GM12878 (cell line): ENCODE measurements around the gene SPRED2. TPM values are rescaled to one million over a fixed set of nuclear protein-coding genes. Genes with fewer than 3 reads are reported as not detected.

Experiments used
- ATAC-seq: fragments of 200-7000 bp; cut with Tn5 transposase; 3 replicates; pipeline ENCODE4 v1.9.1; 2020; ENCODE audit warnings: mild to moderate bottlenecking, moderate library complexity
- BruUV-seq: library from RNA; stranded (reverse); fragments of 400-500 nt; replicated peaks from 2 replicates; lab custom pipeline; 2021; lab: Mats Ljungman, UMichigan
- CTCF ChIA-PET: fragments of 300-600 bp; sonication (Branson Sonifier 250); formaldehyde crosslinking; extraction: SDS; loops from one replicate; lab custom pipeline; 2021; ENCODE audit warnings: inconsistent platforms; lab: Yijun Ruan, JAX
- POLR2A ChIA-PET: fragments of 350-600 bp; formaldehyde crosslinking; extraction: SDS; loops from one replicate; lab custom pipeline; 2021; ENCODE audit warnings: inconsistent platforms; lab: Charles Lee
- RAD21 ChIA-PET: fragments of 300-600 bp; sonication (Branson Sonifier 250); formaldehyde crosslinking; loops from one replicate; lab custom pipeline; 2023; ENCODE audit warnings: antibody characterized with exemption; ENCODE audit not compliant: unreplicated experiment; lab: Charles Lee
- SMC1A ChIA-PET: fragments of 300-600 bp; sonication (Branson Sonifier 250); formaldehyde crosslinking; loops from one replicate; lab custom pipeline; 2023; ENCODE audit not compliant: unreplicated experiment, uncharacterized antibody; lab: Charles Lee
- DNase-seq: peaks from one replicate; pipeline ENCODE4 v3.0.0-alpha.2; 2011; ENCODE audit warnings: low read depth, low spot score
- FAIRE-seq: peaks from 3 replicates; lab custom pipeline; 2011; peaks lifted over from hg19 to GRCh38; lab: Jason Lieb, UNC
- H2AFZ ChIP-seq: 2 replicates; pipeline ENCODE4 v1.6.0; 2011; ENCODE audit warnings: low read depth, low read length, control low read depth; ENCODE audit not compliant: control insufficient read depth
- H3K27ac ChIP-seq: 2 replicates; pipeline ENCODE4 v1.5.1; 2011; ENCODE audit warnings: control low read depth; ENCODE audit not compliant: control insufficient read depth, insufficient read depth
- H3K27me3 ChIP-seq, 2 experiments: replicated peaks in 1 of 2; 2 replicates each; pipeline versions ENCODE4 v1.6.0 to v1.6.1; 2011; ENCODE audit warnings: low read length in 1 of 2; ENCODE audit not compliant: control insufficient read depth in 2 of 2, insufficient read depth in 2 of 2
- H3K36me3 ChIP-seq, 2 experiments: 2 replicates each; pipeline ENCODE4 v1.5.1; 2011; ENCODE audit warnings: low read length in 1 of 2; ENCODE audit not compliant: control insufficient read depth in 2 of 2, insufficient read depth in 2 of 2
- H3K4me1 ChIP-seq: 2 replicates; pipeline ENCODE4 v1.6.1; 2011; ENCODE audit warnings: mild to moderate bottlenecking, low read length, moderate library complexity, mixed read lengths; ENCODE audit not compliant: control insufficient read depth, insufficient read depth
- H3K4me2 ChIP-seq: 2 replicates; pipeline ENCODE4 v1.6.0; 2011; ENCODE audit warnings: control low read depth; ENCODE audit not compliant: control insufficient read depth, insufficient read depth
- H3K4me3 ChIP-seq: fragments of 200-600 bp; sonication (generic); 2 replicates; pipeline ENCODE4 v1.5.1; 2016
- H3K79me2 ChIP-seq: 2 replicates; pipeline ENCODE4 v1.6.0; 2011; ENCODE audit warnings: low read length; ENCODE audit not compliant: control insufficient read depth, insufficient read depth
- H3K9ac ChIP-seq: 2 replicates; pipeline ENCODE4 v1.8.0; 2011; ENCODE audit warnings: low read length, control low read depth, mixed read lengths; ENCODE audit not compliant: control insufficient read depth, insufficient read depth
- H3K9me3 ChIP-seq: replicated peaks from 3 replicates; pipeline ENCODE4 v1.5.1; 2011; ENCODE audit warnings: mild to moderate bottlenecking, low read length; ENCODE audit not compliant: control insufficient read depth, insufficient read depth
- H4K20me1 ChIP-seq: 2 replicates; pipeline ENCODE4 v1.6.0; 2011; ENCODE audit not compliant: control insufficient read depth, insufficient read depth
- CREB1 ChIP-seq: IDR thresholded peaks from 2 replicates; pipeline ENCODE4 v1.6.1; 2012; ENCODE audit warnings: low read depth, mild to moderate bottlenecking, inconsistent platforms
- JUNB ChIP-seq: IDR thresholded peaks from 2 replicates; pipeline ENCODE4 v1.6.1; 2016; ENCODE audit warnings: antibody characterized with exemption, mild to moderate bottlenecking
- JUND ChIP-seq: IDR thresholded peaks from 2 replicates; pipeline ENCODE4 v1.6.1; 2012; ENCODE audit warnings: low read depth, mild to moderate bottlenecking, low read length, improper control_type of control experiment, moderate library complexity
- RUNX3 ChIP-seq: IDR thresholded peaks from 2 replicates; pipeline ENCODE4 v1.6.1; 2012; ENCODE audit warnings: low read length, inconsistent platforms
- TBL1XR1 ChIP-seq: IDR thresholded peaks from 2 replicates; pipeline ENCODE4 v1.6.1; 2012; ENCODE audit warnings: low read depth, low read length, improper control_type of control experiment
- WGBS: methylation state at CpG from one replicate; pipeline ENCODE4 v1.1.6; 2016; ENCODE audit warnings: low lambda C conversion rate; ENCODE audit not compliant: insufficient replicate concordance, insufficient coverage; ENCODE audit errors: missing lambda C conversion rate; 5-methylcytosine and 5-hydroxymethylcytosine counted together
- in situ Hi-C: fragments of 300-500 bp; cut with MboI; formaldehyde crosslinking; loops from 9 replicates; pipeline ENCODE4 v1.14.3; 2018; ENCODE audit warnings: mixed read lengths
- intact Hi-C: fragments of 100-400 bp; cut with micrococcal nuclease; formaldehyde crosslinking; loops from one replicate; pipeline ENCODE4 v1.14.2; 2022; ENCODE audit not compliant: unreplicated experiment
- polyA plus RNA-seq, 11 experiments: library from polyadenylated mRNA; depleted of rRNA in 4 of 11; unstranded in 6 of 11; stranded (reverse) in 5 of 11; fragments of >200 nt; fragmentation: Nextera tagmentation in 4 of 11; fragmentation: Illumina TruSeq in 1 of 11; extraction: Ambion mirVana in 4 of 11; extraction: Trizol in 1 of 11; gene quantifications; 1 replicate in 1 of 11; 2 replicates in 10 of 11; pipeline versions ENCODE4 v1.2.1 to v1.2.3, GENCODE V29; 2011 to 2016; ENCODE audit warnings: inconsistent platforms in 2 of 11, missing spikeins in 2 of 11, low read depth in 1 of 11
- total RNA-seq, 4 experiments: library from RNA; depleted of rRNA in 3 of 4; stranded (reverse); fragments of >200 nt in 3 of 4; fragmentation: Illumina TruSeq in 1 of 4; extraction: Trizol in 1 of 4; gene quantifications; 2 replicates each; pipeline versions ENCODE4 v1.2.1 to v1.2.3, GENCODE V29; 2013 to 2021
- TF ChIP-seq, protein P1 (sequence below): fragments of 450-650 bp; IDR thresholded peaks from 2 replicates; pipeline ENCODE4 v1.6.1; 2017; ENCODE audit warnings: low read depth, mild to moderate bottlenecking, moderate library complexity

Gene SPRED2
- total and polyA plus RNA-seq, 10 of the 15 experiments (the other 5 are each of a cell fraction or from before 2014, with no cell fraction given), result 3.0 to 23.9 (median 9.7) TPM

DNA sequence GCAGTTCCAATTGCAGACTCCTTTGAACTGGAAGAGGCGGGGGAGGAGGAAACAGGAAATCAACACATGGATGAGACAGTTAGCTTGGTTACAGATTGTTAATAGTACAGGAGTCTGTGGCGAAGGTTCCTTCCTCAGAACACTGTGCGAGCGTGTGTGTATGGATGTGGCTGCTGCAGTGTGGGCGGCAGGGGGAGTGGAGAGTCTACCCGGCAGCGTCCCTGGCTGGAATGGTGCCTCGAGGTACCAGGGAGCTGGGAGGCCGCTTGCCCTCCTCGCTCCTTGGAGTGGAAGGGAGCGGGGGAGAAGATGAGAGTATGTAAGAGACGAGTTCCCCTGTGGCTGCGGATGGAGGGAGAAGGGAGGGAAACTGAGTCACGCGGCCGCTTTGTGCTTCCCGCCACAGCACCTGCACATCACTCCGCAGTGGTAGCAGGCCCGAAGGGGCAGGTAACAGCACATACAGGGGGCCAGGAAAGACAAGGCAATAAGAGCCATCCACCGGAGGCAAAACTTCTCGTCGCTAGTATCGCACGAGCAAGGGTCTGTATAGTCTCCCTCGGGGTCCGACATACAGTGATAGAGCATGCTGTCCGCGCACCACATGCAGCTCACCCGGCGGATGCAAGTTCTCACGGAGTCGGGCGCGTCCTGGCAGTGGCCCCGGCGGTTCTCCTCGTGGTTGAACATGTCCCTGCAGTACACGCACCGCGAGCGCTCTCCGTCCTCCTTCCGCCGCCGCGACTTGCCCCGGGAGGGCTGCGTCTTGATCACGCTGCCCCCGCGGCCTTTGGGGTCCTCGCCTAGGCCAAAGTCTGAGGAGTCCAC, 119.1 kb downstream of the SPRED2 start:
- H3K9ac ChIP-seq, result no peak overlapping the region
- RAD21 ChIA-PET, result no interaction called here
- 0 out of 2 replicates have a peak, but pooled peaks cover 2% of the 10 kb centered on the region for H4K20me1 ChIP-seq

More for the DNA sequence above, 119.1 kb downstream of the SPRED2 start:
- DNase-seq (no peak), FAIRE-seq (no peak), ATAC-seq (no peak)
- H3K4me1 ChIP-seq, result no peaks in the 10 kb centered on the region
- no peak overlapping the region for H3K27ac ChIP-seq
- H3K36me3 ChIP-seq, result peaks cover 0 to 9% of the 10 kb centered on the region in 2 experiments; a peak in 2 of 4 replicates
- 90% methylated on average over 52 of the region's 52 CpGs for WGBS
- TF ChIP-seq JUNB (no peak), JUND (no peak), RUNX3 (no peak), CREB1 (no peak), TBL1XR1 (no peak)
- TF ChIP-seq, protein P1, sequence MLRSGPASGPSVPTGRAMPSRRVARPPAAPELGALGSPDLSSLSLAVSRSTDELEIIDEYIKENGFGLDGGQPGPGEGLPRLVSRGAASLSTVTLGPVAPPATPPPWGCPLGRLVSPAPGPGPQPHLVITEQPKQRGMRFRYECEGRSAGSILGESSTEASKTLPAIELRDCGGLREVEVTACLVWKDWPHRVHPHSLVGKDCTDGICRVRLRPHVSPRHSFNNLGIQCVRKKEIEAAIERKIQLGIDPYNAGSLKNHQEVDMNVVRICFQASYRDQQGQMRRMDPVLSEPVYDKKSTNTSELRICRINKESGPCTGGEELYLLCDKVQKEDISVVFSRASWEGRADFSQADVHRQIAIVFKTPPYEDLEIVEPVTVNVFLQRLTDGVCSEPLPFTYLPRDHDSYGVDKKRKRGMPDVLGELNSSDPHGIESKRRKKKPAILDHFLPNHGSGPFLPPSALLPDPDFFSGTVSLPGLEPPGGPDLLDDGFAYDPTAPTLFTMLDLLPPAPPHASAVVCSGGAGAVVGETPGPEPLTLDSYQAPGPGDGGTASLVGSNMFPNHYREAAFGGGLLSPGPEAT, result no peak
- no peaks in the 10 kb centered on the region for H3K79me2 ChIP-seq
- H3K27me3 ChIP-seq, result no peaks in the 10 kb centered on the region
- H3K4me3 ChIP-seq, result no peak overlapping the region
- no peak overlapping the region for H3K4me2 ChIP-seq
- SMC1A ChIA-PET, result no interaction called here
- H2AFZ ChIP-seq, result no peak overlapping the region
- no TSS peak for BruUV-seq
- CTCF ChIA-PET, result no interaction called here
- no peaks in the 10 kb centered on the region; the same call in 2 of the 3 replicates for H3K9me3 ChIP-seq
- POLR2A ChIA-PET, result no interaction called here
- intact Hi-C loops (no loop called here), in situ Hi-C loops (no loop called here)
